Tongue (tissue), 2 donors: ENCODE data around the gene OR10A4. TPM values are rescaled to one million over a fixed set of nuclear protein-coding genes. Genes with fewer than 3 reads are reported as not detected.
"Not testable (repeated sequence)": the region's sequence is repeated elsewhere in the genome, so short reads cannot be mapped to it uniquely, and the experiment has no call there.

Experiments
- DNase-seq: peaks from one replicate; pipeline ENCODE4 v3.0.0-alpha.2; 2015
- total RNA-seq: library from RNA; depleted of rRNA; stranded (reverse); fragments of >200 nt; gene quantifications from one replicate; pipeline ENCODE4 v1.2.3, GENCODE V29; 2014

OR10A4 gene
- total RNA-seq, 1 donor from 2014 or later = not detected

DNA sequence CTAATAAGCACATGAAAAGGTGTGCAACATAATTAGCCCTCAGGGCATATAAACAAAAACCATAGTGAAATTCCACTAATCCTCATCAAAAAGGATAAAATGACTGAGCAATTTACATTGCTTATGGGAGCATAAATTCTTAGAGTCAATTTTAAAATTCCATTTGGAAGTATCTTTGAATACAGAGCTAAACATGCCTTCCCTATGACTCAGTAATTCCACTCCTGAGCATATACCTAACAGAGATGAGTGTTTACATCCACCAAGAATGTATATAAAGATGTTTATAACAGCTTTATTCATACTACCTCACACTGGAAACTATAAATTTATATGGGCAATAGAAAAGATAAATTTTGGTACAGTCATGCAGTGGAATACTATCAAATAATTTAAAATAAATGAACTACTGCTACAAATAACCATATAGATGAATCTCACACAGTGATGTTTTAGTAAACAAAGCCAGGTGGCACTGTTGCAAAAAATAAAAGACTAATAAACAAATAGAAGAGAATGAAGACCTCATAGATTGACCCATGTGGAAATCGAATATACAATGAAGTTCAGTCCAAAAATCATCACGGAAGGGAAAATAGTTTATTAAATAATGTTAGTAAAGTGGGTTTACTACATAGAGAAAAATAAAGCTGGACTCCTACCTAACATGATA, 24.0 kb downstream of the OR10A4 start:
- DNase-seq = no peak

DNA sequence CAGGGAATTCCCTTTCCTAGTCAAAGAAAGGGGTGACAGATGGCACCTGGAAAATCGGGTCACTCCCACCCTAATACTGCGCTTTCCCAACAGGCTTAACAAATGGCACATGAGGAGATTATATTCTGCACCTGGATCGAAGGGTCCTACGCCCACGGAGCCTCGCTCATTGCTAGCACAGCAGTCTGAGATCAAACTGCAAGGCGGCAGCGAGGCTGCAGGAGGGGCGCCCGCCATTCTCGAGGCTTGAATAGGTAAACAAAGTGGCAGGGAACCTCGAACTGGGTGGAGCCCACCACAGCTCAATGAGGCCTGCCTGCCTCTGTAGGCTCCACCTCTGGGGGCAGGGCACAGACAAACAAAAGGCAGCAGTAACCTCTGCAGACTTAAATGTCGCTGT, 28.4 kb downstream of the OR10A4 start:
- not testable (repeated sequence) for DNase-seq

DNA sequence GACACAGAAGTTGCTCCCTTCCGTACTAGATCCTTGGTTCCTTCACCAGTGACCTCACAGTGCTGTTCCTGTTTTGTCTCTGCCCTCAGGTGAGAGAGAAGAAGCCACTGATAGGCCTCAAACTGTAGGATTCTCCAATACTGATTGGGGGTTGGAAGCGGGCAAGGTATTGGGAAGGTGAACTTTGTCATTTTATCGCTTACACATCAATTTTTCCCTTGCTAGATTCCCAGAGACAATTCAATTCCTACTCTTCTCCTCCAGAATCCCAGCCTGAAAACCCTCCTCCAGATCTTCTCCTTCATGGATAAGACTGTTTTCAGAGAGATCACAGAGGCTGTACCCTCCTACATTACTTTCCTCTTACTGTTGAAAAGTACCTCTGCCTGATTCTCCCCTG, 35.0 kb downstream of the OR10A4 start:
- no peak for DNase-seq

DNA sequence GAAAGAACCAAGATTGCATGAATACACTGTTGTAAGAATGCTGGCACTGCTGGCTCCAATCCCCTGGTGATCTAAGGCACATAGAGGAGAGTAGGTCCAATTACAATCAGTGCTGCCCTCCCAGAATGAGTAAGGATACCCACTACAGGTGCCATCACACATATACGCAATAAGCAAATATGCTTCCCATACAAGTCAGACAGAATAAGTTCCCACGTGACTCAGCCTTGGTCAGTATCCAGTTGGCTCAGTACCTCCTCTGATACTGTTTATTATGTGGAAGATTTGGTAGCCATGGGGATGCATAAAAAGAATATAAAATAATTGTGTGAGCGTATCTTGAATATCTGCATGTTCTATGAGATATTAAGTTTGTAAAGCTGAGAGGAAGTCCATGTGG, 35.5 kb downstream of the OR10A4 start:
- no peak for DNase-seq

- DNase-seq = no peak
These were observed 43.3 kb downstream of the OR10A4 start for GRCh38 chr11:6919698-6920097.

- DNase-seq = no peak
These were observed 44.3 kb downstream of the OR10A4 start, which contains the start of gene OR2D3 for GRCh38 chr11:6920702-6921101. Gene OR2D3, plus strand, starts transcription at chr11:6921002. Its CDS starts 0 bp downstream, at chr11:6921002.

DNA sequence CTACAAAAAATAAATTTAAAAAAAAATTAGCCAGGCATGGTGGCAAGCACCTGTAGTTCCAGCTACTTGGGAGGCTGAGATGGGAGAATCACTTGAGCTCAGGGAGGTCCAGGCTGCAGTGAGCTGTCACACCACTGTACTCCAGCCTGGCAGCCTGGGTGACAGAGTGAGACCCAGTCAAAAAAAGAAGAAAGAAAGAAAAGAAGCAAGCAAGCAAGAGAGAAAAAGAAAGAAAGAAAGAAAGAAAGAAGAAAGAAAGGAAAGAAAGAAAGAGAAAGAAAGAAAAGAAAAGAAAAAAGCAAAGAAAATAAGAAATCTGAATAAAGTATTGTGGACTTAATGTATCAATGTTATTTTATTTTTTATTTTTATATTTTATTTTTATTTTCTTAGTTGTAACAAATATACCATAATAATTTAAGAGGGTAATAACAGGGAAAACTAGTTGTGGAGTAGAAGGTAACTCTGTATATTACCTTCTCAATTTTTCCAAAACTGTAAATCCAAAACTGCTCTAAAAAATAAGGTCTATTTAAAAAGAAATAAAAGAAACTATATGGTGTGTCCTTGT, 48.7 kb downstream of the OR10A4 start:
- no peak for DNase-seq

DNA sequence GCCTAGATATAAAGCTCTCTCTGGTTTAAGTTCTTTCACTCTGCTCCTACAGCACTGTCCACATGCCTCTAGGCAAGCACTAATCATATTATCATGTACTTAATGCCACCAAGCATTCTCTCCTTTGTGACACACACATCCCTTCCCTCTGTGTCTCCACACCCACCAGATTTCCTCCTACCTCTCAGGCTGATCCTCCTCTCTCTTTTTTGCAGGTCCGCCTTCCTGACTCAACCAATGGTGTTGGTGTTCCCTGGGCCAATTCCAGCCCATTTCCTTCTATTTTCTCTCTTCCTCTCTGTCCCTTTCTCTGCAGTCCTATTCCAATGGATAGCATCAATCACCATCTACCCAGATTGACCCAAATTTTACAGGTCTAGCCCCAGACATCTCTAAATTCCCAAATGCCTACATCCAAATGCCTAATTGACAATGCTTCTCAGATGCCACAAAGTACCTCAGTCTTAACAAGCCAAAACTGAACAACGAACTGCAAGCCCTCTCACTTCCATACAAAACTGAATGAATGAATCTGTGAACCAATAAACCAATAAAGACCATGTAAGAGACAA, 49.3 kb downstream of the OR10A4 start:
- peak; percentile 1 for DNase-seq

- DNase-seq = peak; percentile 82
These were observed 50.0 kb downstream of the OR10A4 start, which contains the start of gene ZNF215 for GRCh38 chr11:6926208-6927029. Gene ZNF215, plus strand, starts transcription at chr11:6926426. Its CDS starts 5,847 bp downstream, at chr11:6932273.

GRCh38 chr11:6927030-6927617, 50.7 kb downstream of the OR10A4 start:
- no peak for DNase-seq

Other genes starting within 250 kb of the OR10A4 start
- gene DCHS1, start 220.8 kb upstream of the OR10A4 start, total RNA-seq = 64.6 TPM
- gene MRPL17, start 193.3 kb upstream of the OR10A4 start, total RNA-seq = 29.2 TPM
- gene OR2AG2, start 104.6 kb upstream of the OR10A4 start, total RNA-seq = not detected
- gene OR2AG1, start 93.6 kb upstream of the OR10A4 start, total RNA-seq = not detected
- 0.10 TPM for gene OR6A2, start 76.9 kb upstream of the OR10A4 start, total RNA-seq
- not detected for gene OR10A5, start 30.9 kb upstream of the OR10A4 start, total RNA-seq
- not detected for gene OR10A2, start 13.6 kb upstream of the OR10A4 start, total RNA-seq
- gene OR2D2, start 15.9 kb downstream of the OR10A4 start, total RNA-seq = not detected
- not detected for gene OR2D3, start 44.4 kb downstream of the OR10A4 start, total RNA-seq
- gene ZNF215, start 49.8 kb downstream of the OR10A4 start, total RNA-seq = 0.51 TPM
- 3.7 TPM for gene ZNF214, start 143.7 kb downstream of the OR10A4 start, total RNA-seq
- gene NLRP14, start 143.9 kb downstream of the OR10A4 start, total RNA-seq = 0.21 TPM
- not detected for gene RBMXL2, start 212.4 kb downstream of the OR10A4 start, total RNA-seq